ENCODE measurements around the gene SNCA.

The SNCA gene

GRCh38 chr4:89836897-89837384 is at the start of gene SNCA:
Gene SNCA (minus strand): TSS chr4:89837161. CDS start chr4:89835667, 1,494 bp downstream.
- DNase-seq (ENCODE audit: low read depth, low spot score) = no peak

- no peak for DNase-seq (ENCODE audit: low read depth, low spot score)
Measured at GRCh38 chr4:89879215-89879614, 42.3 kb upstream of the SNCA start.

- DNase-seq (ENCODE audit: low read depth, low spot score) = no peak
Measured at GRCh38 chr4:89878611-89879010, 41.6 kb upstream of the SNCA start.

GRCh38 chr4:89876548-89876947 is 39.6 kb upstream of the SNCA start:
- no peak for DNase-seq (ENCODE audit: low read depth, low spot score)

- DNase-seq (ENCODE audit: low read depth, low spot score) = no peak
Measured at GRCh38 chr4:89871211-89871610, 34.2 kb upstream of the SNCA start.

- DNase-seq (ENCODE audit: low read depth, low spot score) = no peak
Measured at GRCh38 chr4:89868999-89869589, 32.1 kb upstream of the SNCA start.

- DNase-seq (ENCODE audit: low read depth, low spot score) = no peak
Measured at GRCh38 chr4:89868276-89868675, 31.3 kb upstream of the SNCA start.

GRCh38 chr4:89863533-89863932 is 26.6 kb upstream of the SNCA start:
- DNase-seq (ENCODE audit: low read depth, low spot score) = no peak

GRCh38 chr4:89860971-89861370 is 24.0 kb upstream of the SNCA start:
- DNase-seq (ENCODE audit: low read depth, low spot score) = no peak

GRCh38 chr4:89855236-89855635 is 18.3 kb upstream of the SNCA start:
- DNase-seq (ENCODE audit: low read depth, low spot score) = no peak

- no peak for DNase-seq (ENCODE audit: low read depth, low spot score)
Measured at GRCh38 chr4:89847571-89848325, 10.8 kb upstream of the SNCA start.

GRCh38 chr4:89839558-89839957 is 2.6 kb upstream of the SNCA start:
- DNase-seq (ENCODE audit: low read depth, low spot score) = no peak

GRCh38 chr4:89837993-89838390 is 1.0 kb upstream of the SNCA start:
- no peak for DNase-seq (ENCODE audit: low read depth, low spot score)

- DNase-seq (ENCODE audit: low read depth, low spot score) = no peak
Measured at GRCh38 chr4:89837385-89837992, 528 bp upstream of the SNCA start.

GRCh38 chr4:89836031-89836745 is 773 bp downstream of the SNCA start:
- no peak for DNase-seq (ENCODE audit: low read depth, low spot score)

GRCh38 chr4:89835413-89835812 is 1.5 kb downstream of the SNCA start:
- no peak for DNase-seq (ENCODE audit: low read depth, low spot score)

- DNase-seq (ENCODE audit: low read depth, low spot score) = no peak
Measured at GRCh38 chr4:89834486-89835209, 2.3 kb downstream of the SNCA start.

- DNase-seq (ENCODE audit: low read depth, low spot score) = no peak
Measured at GRCh38 chr4:89829470-89830138, 7.4 kb downstream of the SNCA start.

GRCh38 chr4:89823416-89823815 is 13.5 kb downstream of the SNCA start:
- no peak for DNase-seq (ENCODE audit: low read depth, low spot score)

GRCh38 chr4:89821612-89822011 is 15.3 kb downstream of the SNCA start:
- no peak for DNase-seq (ENCODE audit: low read depth, low spot score)

GRCh38 chr4:89820010-89820409 is 17.0 kb downstream of the SNCA start:
- no peak for DNase-seq (ENCODE audit: low read depth, low spot score)

Measured in activated naive CD8-positive, alpha-beta T cell treated with anti-CD3 and anti-CD28 coated beads, Interleukin-2, amount 50 U/mL, for 16 hours (primary cell).